Measurements from ENCODE around the gene TMPRSS7.
"Not testable (repeated sequence)": the region's sequence is repeated elsewhere in the genome, so short reads cannot be mapped to it uniquely, and the experiment has no call there.

TMPRSS7 gene

DNA sequence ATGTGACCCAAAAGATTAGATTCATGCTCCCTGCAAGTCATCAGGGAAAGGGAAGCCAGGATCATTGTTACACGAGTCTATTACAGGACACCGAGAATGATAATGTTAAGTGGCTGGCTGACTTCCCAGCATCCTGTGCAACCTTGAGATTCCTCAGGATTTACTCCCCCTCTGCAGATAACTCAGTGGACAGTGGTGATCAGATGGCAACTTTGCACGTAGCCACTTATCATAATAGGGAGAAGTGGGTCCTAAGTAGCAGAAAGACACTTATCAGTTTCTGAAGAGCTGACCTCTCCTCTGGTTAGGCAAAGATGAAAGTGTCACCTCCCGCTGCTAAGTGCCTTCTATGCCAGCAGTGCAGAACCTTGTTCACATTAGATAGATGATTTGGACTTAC is 6.7 kb upstream of the TMPRSS7 start:
- no peak for DNase-seq (ENCODE audit: extremely low read depth, insufficient read length)
- no peaks in the 10 kb centered on the region for H3K36me3 ChIP-seq (ENCODE audit: control insufficient read depth, insufficient read depth, low read length)
- H3K27me3 ChIP-seq (replicated peaks; ENCODE audit: control insufficient read depth, insufficient read depth, low read length) = no peaks in the 10 kb centered on the region
- H3K4me3 ChIP-seq (replicated peaks; ENCODE audit: low read depth, low read length) = no peak overlapping the region
- TF ChIP-seq CTCF (IDR thresholded peaks at IDR 0.05; ENCODE audit: insufficient read depth, low read length, poor library complexity, severe bottlenecking) = no peak

DNA sequence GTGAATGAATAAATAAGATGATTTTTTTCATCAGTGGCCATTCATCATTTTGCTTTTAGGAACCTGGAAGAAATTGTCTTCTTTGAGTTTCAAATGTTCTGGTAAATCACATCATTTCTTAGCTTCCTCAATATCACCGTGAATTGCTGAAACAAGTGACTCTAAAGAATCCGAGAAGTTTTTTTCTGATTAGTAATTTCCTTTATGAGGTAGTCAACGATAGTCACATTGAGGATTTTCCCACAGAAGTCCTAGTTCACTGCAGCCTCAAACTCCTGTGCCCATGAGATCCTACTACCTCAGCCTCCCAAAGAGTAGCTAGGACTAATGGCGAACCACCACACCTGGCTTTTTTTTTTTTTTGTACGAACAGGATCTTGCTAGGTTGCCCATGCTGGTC is 3.6 kb upstream of the TMPRSS7 start:
- Histone ChIP-seq H3K36me3 (ENCODE audit: control insufficient read depth, insufficient read depth, low read length) (no peaks in the 10 kb centered on the region), H3K27me3 (replicated peaks; ENCODE audit: control insufficient read depth, insufficient read depth, low read length) (peaks cover 3% of the 10 kb centered on the region), H3K4me3 (replicated peaks; ENCODE audit: low read depth, low read length) (no peak overlapping the region)
- DNase-seq (ENCODE audit: extremely low read depth, insufficient read length) = no peak
- no peak for TF ChIP-seq CTCF (IDR thresholded peaks at IDR 0.05; ENCODE audit: insufficient read depth, low read length, poor library complexity, severe bottlenecking)

DNA sequence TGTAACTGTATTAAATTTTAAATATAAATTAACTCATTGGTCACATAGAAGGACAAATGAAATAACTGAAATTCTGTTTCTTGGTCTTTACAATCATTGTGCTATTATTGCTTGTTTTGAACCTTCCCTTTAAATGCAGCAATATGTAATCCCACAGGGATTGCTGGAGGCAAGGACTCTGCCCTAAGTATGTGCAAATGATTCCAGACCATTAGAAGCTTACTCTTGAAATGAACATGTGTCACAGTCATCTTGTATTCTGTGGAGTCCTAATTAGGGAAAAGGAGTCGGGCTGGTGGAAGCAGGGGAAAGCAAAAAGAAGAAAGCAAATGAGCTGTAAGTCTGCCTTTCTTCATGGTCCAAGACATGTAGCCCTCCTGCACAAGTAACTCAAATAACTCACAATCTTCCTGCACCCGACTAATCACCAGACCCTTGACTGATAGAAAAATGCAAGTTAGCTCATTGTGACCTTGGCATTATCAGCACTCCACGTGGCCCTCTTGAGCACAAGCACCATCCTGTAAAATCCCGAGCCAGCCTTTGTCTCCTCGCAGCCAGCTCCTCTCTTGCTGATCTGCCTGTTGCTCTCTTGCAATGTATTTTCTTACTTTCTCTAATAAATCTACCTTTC is 2.3 kb upstream of the TMPRSS7 start:
- Histone ChIP-seq H3K4me3 (replicated peaks; ENCODE audit: low read depth, low read length) (no peak overlapping the region), H3K27me3 (replicated peaks; ENCODE audit: control insufficient read depth, insufficient read depth, low read length) (peaks cover 3% of the 10 kb centered on the region), H3K36me3 (ENCODE audit: control insufficient read depth, insufficient read depth, low read length) (no peaks in the 10 kb centered on the region)
- TF ChIP-seq CTCF (IDR thresholded peaks at IDR 0.05; ENCODE audit: insufficient read depth, low read length, poor library complexity, severe bottlenecking) = no peak
- DNase-seq (ENCODE audit: extremely low read depth, insufficient read length) = no peak

GRCh38 chr3:112035241-112035640 is 705 bp downstream of the TMPRSS7 start:
- DNase-seq (ENCODE audit: extremely low read depth, insufficient read length) = no peak
- Histone ChIP-seq H3K27me3 (replicated peaks; ENCODE audit: control insufficient read depth, insufficient read depth, low read length) (peaks cover 3% of the 10 kb centered on the region), H3K36me3 (ENCODE audit: control insufficient read depth, insufficient read depth, low read length) (no peaks in the 10 kb centered on the region), H3K4me3 (replicated peaks; ENCODE audit: low read depth, low read length) (no peak overlapping the region)
- TF ChIP-seq CTCF (IDR thresholded peaks at IDR 0.05; ENCODE audit: insufficient read depth, low read length, poor library complexity, severe bottlenecking) = no peak

DNA sequence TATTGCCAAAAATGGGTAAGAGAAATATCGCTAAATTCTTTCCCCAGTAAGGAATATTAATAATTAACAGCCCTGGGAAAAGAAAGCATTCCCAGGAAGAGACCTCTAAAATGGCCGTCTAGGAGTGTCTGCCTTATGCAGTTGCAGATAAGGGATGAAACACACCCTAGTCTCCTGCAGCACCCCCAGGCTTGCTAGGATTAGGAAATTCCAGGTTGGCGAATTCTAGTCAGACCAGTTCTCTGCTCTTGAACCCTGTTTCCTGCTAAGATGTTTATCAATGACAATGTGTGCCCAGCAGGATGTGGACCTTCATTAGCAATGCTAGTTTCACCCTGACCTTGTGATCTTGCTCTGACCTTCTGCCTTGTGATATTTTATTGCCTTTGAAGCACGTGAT is 2.7 kb downstream of the TMPRSS7 start:
- H3K36me3 ChIP-seq (ENCODE audit: control insufficient read depth, insufficient read depth, low read length); DNase-seq (ENCODE audit: extremely low read depth, insufficient read length); H3K27me3 ChIP-seq (replicated peaks; ENCODE audit: control insufficient read depth, insufficient read depth, low read length); H3K4me3 ChIP-seq (replicated peaks; ENCODE audit: low read depth, low read length): not testable (repeated sequence)

DNA sequence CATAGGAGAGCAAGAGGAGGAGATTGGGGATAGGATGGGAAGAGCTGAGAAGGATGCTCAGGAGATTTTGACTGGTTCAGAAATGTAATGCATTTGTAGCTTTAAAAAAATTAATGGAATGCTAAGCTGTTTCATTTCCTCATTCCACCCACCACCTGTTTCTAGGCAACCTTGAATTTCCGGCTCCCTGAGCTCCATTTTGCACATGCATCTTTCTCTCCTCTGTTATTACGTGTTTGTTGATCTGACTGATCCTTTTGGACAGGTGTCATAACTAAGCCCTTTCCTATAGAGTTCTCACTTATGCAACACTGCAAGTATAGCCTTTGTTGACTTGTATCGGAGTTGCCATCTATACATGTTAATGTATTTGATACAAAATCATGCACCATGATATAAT is 4.3 kb downstream of the TMPRSS7 start:
- no peak for TF ChIP-seq CTCF (IDR thresholded peaks at IDR 0.05; ENCODE audit: insufficient read depth, low read length, poor library complexity, severe bottlenecking)
- H3K36me3 ChIP-seq (ENCODE audit: control insufficient read depth, insufficient read depth, low read length) = no peaks in the 10 kb centered on the region
- DNase-seq (ENCODE audit: extremely low read depth, insufficient read length) = no peak
- H3K27me3 ChIP-seq (replicated peaks; ENCODE audit: control insufficient read depth, insufficient read depth, low read length) = peaks cover 2% of the 10 kb centered on the region
- H3K4me3 ChIP-seq (replicated peaks; ENCODE audit: low read depth, low read length) = no peak overlapping the region
